Small intestine (tissue), 7 donors: ENCODE results near the gene SMIM5. TPM values are rescaled to one million over a fixed set of nuclear protein-coding genes. Genes with fewer than 3 reads are reported as not detected.
"Not testable (repeated sequence)": the region's sequence is repeated elsewhere in the genome, so short reads cannot be mapped to it uniquely, and the experiment has no call there.

Experiments
- DNase-seq, 2 donors: peaks; one replicate each; pipeline versions ENCODE4 v3.0.0 to v3.0.0-alpha.2; 2013
- FAIRE-seq: peaks from 2 replicates; lab custom pipeline; 2012; peaks lifted over from hg19 to GRCh38; lab: Jason Lieb, UNC
- H3K27ac ChIP-seq, 3 donors: one replicate each; pipeline ENCODE4 v1.5.1; 2013; ENCODE audit warnings: low read length in 2 of 3, mild to moderate bottlenecking in 2 of 3, control low read depth in 1 of 3, inconsistent platforms in 1 of 3, low read depth in 1 of 3, moderate library complexity in 1 of 3
- H3K27me3 ChIP-seq, 3 donors: one replicate each; pipeline ENCODE4 v1.6.1; 2013; ENCODE audit warnings: low read length in 3 of 3, inconsistent platforms in 1 of 3; ENCODE audit not compliant: control insufficient read depth in 3 of 3, insufficient read depth in 3 of 3
- H3K36me3 ChIP-seq, 3 donors: one replicate each; pipeline ENCODE4 v1.6.1; 2013; ENCODE audit warnings: low read length in 3 of 3, inconsistent platforms in 1 of 3, low read depth in 1 of 3, mild to moderate bottlenecking in 1 of 3, moderate library complexity in 1 of 3; ENCODE audit not compliant: control insufficient read depth in 3 of 3, insufficient read depth in 2 of 3
- H3K4me1 ChIP-seq, 3 donors: one replicate each; pipeline ENCODE4 v1.6.1; 2013; ENCODE audit warnings: low read length in 2 of 3, inconsistent platforms in 1 of 3, low read depth in 1 of 3, mild to moderate bottlenecking in 1 of 3, moderate library complexity in 1 of 3; ENCODE audit not compliant: control insufficient read depth in 3 of 3, insufficient read depth in 2 of 3
- H3K4me3 ChIP-seq, 3 donors: one replicate each; pipeline ENCODE4 v1.5.1; 2013; ENCODE audit warnings: low read length in 3 of 3, control low read depth in 1 of 3, inconsistent platforms in 1 of 3, low read depth in 1 of 3, mild to moderate bottlenecking in 1 of 3, moderate library complexity in 1 of 3
- H3K9me3 ChIP-seq, 2 donors: one replicate each; pipeline ENCODE4 v1.6.1; 2013; ENCODE audit warnings: low read depth in 1 of 2, low read length in 1 of 2; ENCODE audit not compliant: control insufficient read depth in 2 of 2, insufficient read depth in 1 of 2
- WGBS, 3 donors: extraction: QIAGEN DNeasy Blood & Tissue Kit; methylation state at CpG; one replicate each; pipeline ENCODE4 v1.1.7; 2013; 5-methylcytosine and 5-hydroxymethylcytosine counted together
- polyA plus RNA-seq, 4 donors: library from polyadenylated mRNA; stranded (reverse) in 3 of 4; unstranded in 1 of 4; fragments of 200-250 nt in 3 of 4; fragments of 120-200 nt in 1 of 4; gene quantifications; one replicate each; pipeline versions ENCODE4 v1.2.1 to v1.2.3, GENCODE V29; 2013
- donor health status: healthy with polysubstance abuse.
- donor health status: control.
- donor health status: control.
- donor health status: Bipolar disorder and iron deficiency.
- donor health status: healthy.

SMIM5 gene
- polyA plus RNA-seq, 4 donors, result 10.4 to 114 (median 52.9) TPM

DNA sequence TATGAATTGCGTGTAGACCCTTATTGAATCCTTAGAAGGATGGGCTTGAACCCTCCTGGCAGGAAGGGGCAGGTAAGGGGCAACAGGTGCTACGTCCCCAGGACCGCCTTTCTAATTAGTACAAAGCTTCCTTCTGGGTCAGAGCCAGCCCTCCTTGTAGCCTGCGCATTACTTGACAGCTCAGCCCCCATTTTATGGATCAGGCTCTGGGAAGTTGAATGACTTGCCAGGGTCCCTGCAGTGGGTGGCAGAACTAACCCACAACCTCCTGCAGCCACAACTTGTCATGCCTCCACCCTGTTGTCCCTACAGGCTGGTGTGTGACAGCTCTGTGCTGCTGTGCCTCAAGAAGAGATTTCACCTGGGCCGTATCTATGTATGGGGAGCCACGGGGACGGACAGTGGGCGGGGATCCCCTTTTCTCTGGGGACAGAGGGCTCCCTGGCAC is 42.9 kb upstream of the SMIM5 start:
- WGBS, 3 donors, result 64 to 79% (median 75%) methylated on average over 8 of the region's 8 CpGs
- H3K4me3 ChIP-seq, result no peak overlapping the region
- peaks cover 0 to 37% (median 2%) of the 10 kb centered on the region in 3 donors for H3K36me3 ChIP-seq
- DNase-seq, result no peak
- H3K27ac ChIP-seq, result no peak overlapping the region
- no peak for FAIRE-seq
- H3K9me3 ChIP-seq, result no peaks in the 10 kb centered on the region
- H3K4me1 ChIP-seq, result peaks cover 0 to 17% (median 0%) of the 10 kb centered on the region in 3 donors
- peaks cover 0 to 4% (median 0%) of the 10 kb centered on the region in 3 donors for H3K27me3 ChIP-seq

DNA sequence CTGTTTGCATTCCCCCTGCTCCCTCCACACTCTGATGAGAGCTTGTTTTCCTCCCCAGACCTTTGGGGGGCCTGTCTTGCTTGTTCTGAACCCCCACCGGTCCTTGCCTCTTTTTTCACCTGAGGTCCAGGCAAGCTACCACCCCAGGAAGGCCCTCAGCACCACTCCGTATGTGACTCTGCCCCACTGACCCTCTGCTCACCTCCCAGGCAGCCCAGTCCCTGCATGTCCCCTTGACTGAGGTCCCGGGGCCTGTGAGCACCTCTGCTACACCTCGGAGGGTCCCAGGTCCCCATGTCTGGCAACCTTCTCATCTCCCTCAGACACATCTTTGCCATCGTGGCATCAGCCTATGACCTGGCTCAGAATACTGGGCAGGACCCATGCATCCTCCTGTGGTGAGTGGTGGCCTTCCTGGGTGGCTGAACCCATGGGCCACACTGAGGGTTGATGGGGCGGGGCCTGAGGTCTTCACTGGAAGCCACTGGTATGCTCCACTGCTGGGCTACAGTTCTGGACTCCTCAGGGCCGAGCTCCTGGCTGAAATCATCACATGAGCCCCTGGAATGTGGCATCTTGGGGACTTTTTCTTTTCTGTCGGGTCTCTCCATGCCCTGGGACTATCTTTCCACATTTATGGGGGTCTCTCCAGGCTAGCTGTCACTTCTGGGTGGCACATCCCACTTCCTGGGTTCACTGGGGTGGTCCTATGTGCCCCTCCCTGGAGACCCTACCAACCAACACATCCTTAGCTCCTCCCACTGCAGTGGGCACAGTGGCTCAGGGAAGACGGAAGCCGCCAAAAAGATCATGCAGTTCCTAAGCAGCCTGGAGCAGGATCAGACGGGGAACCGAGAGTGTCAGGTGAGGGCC is 42.1 kb upstream of the SMIM5 start:
- H3K27me3 ChIP-seq, result peaks cover 0 to 4% (median 0%) of the 10 kb centered on the region in 3 donors
- no peak for FAIRE-seq
- H3K9me3 ChIP-seq, result no peaks in the 10 kb centered on the region
- no peak overlapping the region for H3K27ac ChIP-seq
- peaks cover 0 to 17% (median 0%) of the 10 kb centered on the region in 3 donors for H3K4me1 ChIP-seq
- WGBS, 3 donors, result 76 to 90% (median 78%) methylated on average over 12 of the region's 12 CpGs
- H3K4me3 ChIP-seq, result no peak overlapping the region
- peaks cover 0 to 40% (median 2%) of the 10 kb centered on the region in 3 donors for H3K36me3 ChIP-seq
- DNase-seq, result no peak

DNA sequence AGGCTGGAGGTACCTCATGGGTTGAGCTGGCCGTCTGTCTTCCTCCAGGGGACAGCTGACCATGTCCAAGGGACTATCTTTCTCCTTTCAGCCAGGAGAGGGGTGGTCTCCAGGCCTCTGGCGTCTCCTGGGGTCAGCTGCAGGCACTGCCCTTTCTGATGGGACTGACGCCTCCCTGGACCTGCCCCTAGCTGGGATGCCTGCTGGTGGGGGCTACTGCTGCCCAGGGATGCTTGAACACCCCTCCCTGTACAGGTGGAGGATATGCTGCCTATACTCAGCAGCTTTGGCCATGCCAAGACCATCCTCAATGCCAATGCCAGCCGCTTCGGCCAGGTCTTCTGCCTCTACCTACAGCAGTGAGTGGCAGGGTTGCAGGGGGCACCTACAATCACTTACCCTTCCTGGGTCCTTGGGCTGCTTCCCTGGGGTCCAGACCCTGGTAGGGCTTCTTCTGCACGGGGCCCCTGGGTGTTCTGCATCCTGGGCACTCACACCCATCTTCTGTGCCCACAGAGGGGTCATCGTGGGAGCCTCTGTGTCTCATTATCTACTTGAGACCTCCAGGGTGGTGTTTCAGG is 41.4 kb upstream of the SMIM5 start:
- peaks cover 0 to 17% (median 0%) of the 10 kb centered on the region in 3 donors for H3K4me1 ChIP-seq
- no peak overlapping the region for H3K27ac ChIP-seq
- WGBS, 3 donors, result 87 to 94% (median 90%) methylated on average over 7 of the region's 7 CpGs
- H3K36me3 ChIP-seq, result peaks cover 0 to 43% (median 2%) of the 10 kb centered on the region in 3 donors
- DNase-seq (no peak), FAIRE-seq (no peak)
- no peak overlapping the region for H3K4me3 ChIP-seq
- no peaks in the 10 kb centered on the region for H3K9me3 ChIP-seq
- H3K27me3 ChIP-seq, result peaks cover 0 to 4% (median 0%) of the 10 kb centered on the region in 3 donors

DNA sequence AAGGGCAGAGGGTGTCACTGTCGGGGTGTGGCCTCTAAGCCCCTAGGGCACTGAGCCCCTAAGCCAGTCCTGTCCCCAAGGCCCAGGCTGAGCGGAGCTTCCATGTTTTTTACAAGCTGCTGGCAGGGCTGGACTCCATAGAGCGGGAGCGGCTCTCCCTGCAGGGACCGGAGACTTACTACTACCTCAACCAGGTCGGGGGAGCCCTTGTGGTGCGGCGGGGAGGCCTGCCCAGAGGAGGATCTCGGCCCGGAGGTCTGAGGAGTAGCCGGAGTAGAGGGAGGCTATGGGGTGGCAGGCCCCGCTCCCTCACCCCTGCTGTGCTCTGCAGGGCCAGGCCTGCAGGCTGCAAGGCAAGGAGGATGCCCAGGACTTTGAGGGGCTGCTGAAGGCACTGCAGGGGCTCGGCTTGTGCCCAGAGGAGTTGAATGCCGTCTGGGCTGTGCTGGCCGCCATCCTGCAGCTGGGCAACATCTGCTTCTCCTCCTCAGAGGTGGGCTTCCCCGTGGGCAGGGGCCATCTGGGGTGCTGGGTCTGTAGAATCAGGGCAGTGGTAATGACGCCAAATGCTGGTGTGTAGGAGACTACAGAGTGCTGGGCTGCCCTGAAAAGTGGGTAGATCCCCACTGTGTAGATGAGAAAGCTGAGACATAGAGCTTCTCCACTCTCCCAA is 40.8 kb upstream of the SMIM5 start:
- H3K36me3 ChIP-seq, result peaks cover 0 to 49% (median 2%) of the 10 kb centered on the region in 3 donors
- H3K4me3 ChIP-seq, result no peak overlapping the region
- DNase-seq (no peak), FAIRE-seq (no peak)
- H3K9me3 ChIP-seq, result no peaks in the 10 kb centered on the region
- H3K4me1 ChIP-seq, result peaks cover 0 to 15% (median 0%) of the 10 kb centered on the region in 3 donors
- peaks cover 0 to 4% (median 0%) of the 10 kb centered on the region in 3 donors for H3K27me3 ChIP-seq
- 90 to 94% (median 93%) methylated on average over 16 to 17 of the region's 17 CpGs for WGBS, 3 donors
- no peak overlapping the region for H3K27ac ChIP-seq

DNA sequence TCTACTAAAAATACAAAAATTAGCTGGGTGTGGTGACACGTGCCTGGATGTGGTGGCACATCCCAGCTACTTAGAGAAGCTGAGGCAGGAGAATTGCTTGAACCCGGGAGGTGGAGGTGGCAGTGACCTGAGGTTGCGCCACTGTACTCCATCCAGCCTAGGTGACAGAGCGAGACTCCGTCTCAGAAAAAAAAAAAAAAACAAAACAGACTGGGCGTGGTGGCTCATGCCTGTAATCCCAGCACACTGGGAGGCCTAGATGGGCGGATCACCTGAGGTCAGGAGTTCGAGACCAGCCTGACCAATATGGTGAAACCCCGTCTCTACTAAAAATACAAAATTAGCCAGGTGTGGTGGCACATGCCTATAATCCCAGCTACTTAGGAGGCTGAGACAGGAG is 39.8 kb upstream of the SMIM5 start:
- H3K27me3 ChIP-seq, H3K9me3 ChIP-seq, DNase-seq, H3K4me3 ChIP-seq, H3K27ac ChIP-seq, FAIRE-seq: not testable (repeated sequence)
- WGBS, 3 donors, result 71 to 90% (median 77%) methylated on average over 9 of the region's 9 CpGs
- H3K36me3 ChIP-seq, result peaks cover 0 to 49% (median 2%) of the 10 kb centered on the region in 3 donors
- H3K4me1 ChIP-seq, result peaks cover 0 to 13% (median 0%) of the 10 kb centered on the region in 3 donors

DNA sequence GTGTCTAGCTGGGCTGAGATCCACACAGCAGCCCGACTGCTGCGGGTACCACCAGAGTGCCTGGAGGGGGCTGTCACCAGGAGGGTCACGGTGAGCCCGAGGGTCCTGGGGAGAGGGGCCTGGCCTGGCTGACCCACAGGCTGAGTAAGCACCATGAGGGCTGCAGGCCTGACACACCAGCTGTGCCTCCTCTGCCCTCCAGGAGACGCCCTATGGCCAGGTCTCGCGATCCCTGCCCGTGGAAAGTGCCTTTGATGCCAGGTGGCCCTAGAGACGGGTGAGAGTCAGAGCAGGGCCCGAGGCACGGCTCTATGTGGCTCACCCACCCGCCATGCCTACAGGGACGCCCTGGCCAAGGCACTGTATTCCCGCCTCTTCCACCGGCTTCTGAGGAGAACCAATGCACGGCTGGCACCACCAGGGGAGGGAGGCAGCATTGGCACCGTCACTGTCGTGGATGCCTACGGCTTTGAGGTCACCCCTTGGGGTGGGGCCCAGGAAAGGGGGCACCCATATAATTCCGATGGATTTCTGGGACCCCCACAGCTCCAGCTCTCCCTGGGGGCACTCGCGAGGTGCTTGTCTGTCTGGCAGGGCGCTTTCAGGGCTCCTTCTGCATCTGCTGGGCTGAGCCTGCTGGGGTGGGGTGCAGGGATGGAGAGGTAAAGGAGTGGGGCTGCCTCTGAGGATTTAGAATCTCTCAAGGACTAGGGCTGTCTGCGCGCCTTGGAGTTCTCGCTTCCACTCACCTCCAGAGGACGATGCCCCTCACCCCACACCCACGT is 38.5 kb upstream of the SMIM5 start:
- no peak overlapping the region for H3K4me3 ChIP-seq
- FAIRE-seq, result no peak
- DNase-seq, result no peak
- no peak overlapping the region for H3K27ac ChIP-seq
- peaks cover 0 to 6% (median 0%) of the 10 kb centered on the region in 3 donors for H3K4me1 ChIP-seq
- peaks cover 0 to 49% (median 2%) of the 10 kb centered on the region in 3 donors for H3K36me3 ChIP-seq
- H3K27me3 ChIP-seq, result no peaks in the 10 kb centered on the region
- H3K9me3 ChIP-seq, result no peaks in the 10 kb centered on the region
- 75 to 81% (median 76%) methylated on average over 27 to 28 of the region's 28 CpGs for WGBS, 3 donors

DNA sequence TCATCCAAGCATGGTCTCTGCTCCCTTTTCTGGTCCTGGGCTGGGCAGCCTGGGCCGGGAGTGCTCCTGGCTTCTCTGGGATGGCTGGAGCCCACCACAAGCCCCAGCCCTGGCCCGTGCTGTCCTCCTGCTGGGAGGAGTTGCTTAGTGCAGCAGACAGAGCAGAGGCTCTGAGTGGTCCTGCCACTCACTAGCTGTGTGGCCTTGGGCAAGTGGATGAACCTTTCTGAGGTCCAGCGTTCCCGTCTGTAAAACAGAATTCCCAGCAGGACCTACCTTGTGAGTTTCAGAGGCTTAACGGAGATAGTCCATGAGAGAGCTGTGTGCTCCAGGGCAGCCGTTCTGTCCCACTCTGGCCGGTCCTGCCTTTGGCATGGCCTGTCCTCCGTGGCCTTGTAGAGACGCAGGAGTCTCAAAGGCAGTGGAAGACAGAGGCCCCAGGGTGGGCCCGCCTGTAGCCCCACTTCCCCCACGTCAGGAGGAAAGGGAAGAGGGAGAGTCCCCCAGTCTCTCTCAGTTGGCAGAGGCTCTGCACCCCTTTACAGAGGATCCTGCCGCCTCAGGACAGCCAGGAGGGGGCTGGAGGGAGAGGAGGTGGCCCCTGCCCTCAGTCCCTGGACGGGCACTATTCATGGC is 37.8 kb upstream of the SMIM5 start:
- FAIRE-seq, result no peak

More for the DNA sequence above, 37.8 kb upstream of the SMIM5 start:
- Histone ChIP-seq H3K27ac (no peak overlapping the region), H3K9me3 (no peaks in the 10 kb centered on the region), H3K4me3 (no peak overlapping the region), H3K27me3 (no peaks in the 10 kb centered on the region), H3K4me1 (no peaks in the 10 kb centered on the region), H3K36me3 (peaks cover 0 to 44% (median 2%) of the 10 kb centered on the region in 3 donors)
- 83 to 85% (median 84%) methylated on average over 13 of the region's 13 CpGs for WGBS, 3 donors
- DNase-seq, result no peak
